ENCODE results near the gene KIFC3.

Gene KIFC3

DNA sequence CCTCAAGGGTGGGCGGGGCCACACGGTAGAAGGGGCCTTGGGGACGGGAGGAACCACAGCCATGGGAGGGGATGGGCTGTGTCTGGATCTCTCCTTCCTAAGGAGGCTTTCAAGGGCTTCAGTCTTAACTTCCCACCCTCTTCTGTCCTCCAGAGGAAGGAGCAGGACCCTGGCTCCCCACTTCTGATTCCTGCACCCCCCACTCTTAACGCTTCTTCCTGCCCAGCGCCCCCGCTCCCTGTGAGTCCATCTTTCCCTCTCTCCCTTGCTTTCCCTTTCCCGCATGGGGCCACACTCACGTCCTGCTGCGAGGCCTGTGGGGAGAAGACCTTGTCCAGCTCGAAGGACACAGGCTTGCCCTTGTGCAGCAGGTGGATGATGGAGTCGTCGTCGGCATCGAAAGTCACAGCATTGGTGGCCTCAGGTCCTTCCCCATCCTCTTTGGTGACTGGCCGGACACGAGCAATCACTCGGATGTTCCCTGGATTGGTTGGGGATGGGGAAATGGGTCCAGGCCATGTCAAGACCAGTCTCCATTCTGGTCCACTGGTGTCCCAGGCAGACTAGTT is 37.0 kb downstream of the KIFC3 start:
- no peak for DNase-seq (ENCODE audit: low spot score)

DNA sequence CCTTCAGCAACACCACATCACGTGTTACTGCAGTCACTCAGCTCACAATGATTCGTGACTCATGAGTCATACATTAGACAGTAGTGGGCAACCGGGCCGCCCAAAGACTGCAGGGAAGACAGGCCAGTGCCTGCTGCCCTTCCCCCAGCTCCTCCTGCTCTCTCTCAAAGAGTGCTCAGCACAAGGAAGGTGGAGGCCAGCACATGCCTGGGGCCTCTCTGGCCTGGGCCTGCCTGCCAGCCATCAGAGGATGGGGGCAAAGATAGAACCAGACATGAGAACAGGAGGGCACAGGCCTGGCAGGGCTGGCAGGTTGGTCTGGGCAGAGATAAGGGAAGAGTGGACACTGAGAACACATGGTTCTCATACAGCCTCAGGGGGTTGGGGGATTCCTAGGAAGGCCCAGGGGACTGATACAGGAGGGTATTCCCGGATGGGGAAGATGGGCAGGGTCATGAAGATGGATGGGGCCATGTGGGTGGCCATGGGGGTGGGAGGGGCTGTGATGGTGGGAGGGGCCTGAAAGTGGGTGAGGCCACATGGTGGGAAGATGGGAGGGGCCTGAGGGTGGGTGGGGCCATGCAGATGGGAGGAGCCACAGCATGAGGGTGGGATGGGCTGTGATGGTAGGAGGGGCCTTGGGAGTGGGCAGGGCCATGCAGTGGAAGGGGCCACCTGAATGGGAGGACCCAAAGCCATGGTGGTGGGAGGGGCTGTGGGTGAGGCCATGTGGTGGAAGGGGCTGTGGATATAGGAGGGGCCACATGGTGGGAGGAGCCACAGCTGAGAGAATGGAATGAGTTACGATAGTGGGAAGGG is 37.7 kb downstream of the KIFC3 start:
- DNase-seq (ENCODE audit: low spot score): peak; percentile 53

DNA sequence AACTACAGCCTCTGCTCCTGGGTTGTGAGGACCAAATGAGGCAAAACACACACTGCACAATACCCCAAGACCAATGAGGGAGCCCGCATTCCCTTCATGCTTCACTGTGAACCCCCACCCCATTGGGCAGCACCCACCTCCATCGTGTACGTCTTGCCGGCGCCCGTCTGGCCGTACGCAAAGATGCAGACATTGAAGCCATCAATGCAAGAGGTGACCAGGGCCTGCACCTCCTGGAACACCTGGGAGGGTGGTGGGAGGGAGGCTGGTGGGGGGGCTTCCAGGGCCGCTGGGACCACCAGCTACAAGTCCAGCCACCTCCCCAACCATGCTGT is 38.3 kb downstream of the KIFC3 start:
- DNase-seq (ENCODE audit: low spot score): no peak

DNA sequence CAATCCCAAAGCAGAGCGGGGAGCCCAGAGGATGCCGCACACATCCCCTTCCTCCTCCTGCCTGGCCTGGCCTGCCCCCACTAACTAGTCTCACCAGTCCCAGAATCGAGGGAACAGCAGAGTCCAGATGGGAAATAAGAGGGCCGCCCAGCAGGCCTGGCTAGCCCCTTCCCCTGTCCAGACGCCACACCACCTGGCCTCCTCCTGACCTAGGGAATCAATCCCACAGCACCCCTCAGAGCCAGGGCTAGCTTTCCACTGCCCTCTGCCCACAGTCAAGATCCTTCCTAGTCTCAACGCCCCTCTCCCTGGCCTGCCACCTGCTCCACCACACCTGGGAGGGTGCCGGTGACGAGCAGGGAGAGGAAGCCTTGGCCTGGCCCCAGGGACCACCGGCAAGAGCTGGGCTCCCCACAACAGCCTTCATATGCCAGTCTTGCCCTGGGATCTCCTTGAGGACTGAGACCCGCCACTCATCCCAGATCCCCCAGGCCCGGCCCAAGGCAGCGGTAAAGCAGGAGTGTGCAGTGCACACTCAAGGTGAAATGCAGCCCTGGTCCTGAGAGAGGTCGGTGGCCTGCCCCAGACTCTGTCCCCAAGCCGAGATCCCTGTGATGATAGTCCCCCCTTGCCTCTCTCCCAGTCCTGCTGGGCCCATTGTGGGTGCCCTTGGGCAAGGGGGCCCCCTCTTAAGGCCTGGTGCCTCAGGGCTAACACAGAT is 38.8 kb downstream of the KIFC3 start:
- DNase-seq (ENCODE audit: low spot score): no peak

DNA sequence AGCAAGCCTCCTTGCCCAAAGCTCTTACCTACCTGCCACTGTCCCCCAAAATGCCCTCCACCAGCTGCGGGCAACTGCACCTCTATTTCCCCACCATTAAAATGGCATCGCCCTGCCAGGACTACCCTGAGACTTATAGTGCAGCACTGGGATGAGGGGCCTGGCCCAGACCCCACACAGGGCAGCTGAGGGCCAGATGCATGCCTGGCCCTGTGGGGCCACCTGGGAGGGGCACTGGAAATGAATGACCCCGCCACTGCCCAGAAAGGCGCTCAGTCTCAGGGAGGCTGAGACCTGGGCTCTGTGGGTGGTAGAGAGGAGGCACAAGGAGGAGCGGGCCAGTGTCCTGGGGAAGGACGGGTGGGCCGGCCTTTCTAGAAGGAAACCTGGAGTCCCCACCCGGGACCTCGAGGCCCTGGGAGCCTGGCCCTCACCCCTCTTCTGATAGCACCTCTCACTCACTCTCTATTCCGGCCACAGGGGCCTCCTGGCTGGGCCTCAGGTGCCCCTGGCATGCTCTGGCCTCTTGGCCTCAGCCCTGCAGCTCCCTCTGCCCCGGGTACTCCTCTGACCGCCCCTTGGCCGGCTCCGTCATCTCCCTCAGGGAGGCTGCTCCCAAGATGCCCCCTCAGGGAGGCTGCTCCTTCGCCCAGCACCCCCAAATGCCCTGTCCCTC is 39.8 kb downstream of the KIFC3 start:
- no peak for DNase-seq (ENCODE audit: low spot score)

DNA sequence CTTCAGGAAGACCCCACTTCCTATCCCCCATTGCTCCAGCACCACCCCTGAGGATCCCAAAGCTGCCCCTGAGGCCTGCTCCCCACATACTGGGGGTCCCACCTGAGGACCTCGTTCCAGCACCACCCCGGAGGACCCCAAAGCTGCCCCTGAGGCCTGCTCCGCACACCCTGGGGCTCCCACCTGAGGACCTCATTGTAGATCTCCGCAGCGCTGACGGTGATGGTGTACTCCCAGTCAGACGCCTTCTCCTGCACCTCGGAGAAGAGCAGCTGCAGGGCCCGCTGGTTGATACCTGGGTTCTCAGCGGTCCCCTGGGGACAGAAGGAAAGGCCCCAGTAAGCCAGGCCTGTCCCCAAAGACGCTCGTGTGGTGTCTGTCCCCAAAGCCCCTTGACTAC is 40.3 kb downstream of the KIFC3 start:
- no peak for DNase-seq (ENCODE audit: low spot score)

DNA sequence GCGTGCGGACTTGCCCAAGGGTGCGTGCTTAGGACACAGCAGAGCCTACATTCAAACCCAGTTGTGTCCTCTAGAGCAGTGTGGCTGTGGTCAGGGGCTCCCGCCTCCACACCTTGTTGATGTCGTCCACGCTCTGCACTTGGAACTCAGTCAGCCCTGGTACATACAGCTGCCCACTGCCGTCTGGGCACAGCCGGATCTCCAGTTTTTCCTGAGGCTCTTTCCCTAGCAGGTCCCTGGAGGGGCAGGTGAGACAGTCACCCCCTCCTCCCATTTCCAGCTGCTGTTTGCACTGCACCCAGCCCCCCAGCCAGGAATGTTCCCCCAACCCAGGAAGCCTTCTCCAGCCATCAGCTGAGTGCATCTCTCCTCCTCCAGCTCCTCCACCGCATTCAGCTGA is 41.0 kb downstream of the KIFC3 start:
- DNase-seq (ENCODE audit: low spot score): no peak

DNA sequence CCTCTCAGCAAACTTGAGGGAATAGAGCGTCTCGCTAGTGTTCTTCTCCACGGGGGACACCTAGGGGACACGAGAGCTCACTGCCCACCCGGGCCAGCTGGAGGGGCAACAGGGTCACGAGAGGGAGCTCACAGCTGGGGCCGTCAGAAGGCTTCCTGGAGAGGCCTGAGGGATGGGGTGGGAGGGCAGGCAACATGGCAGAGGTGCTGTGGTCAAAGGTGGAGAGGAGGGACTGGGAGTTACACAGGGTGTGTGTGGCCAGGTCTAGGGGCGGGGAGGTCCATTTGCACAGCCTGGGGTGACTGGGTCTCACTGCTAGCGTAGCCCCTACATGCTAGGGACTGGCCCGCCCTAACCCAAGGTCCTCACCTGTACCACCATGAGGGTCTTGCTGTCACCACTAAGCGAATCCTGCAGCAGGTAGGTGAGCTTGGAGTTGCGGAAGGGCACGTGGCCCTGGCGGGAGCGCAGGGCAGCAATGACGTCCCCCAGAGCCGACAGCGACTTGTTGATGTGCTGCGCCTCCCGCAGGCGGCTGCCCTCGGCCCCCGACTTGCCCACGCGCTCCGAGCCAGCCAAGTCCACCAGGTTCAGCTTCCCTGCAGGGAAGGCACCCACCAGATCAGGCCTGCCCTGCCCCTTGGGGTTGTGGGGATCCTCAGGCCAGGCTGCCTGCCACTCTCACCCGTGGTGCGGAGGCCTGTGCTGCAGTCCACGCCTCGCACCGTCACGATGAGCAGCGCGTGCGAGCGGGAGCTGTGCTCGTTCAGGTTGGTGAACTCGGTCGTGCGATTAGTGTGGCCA is 41.7 kb downstream of the KIFC3 start:
- no peak for DNase-seq (ENCODE audit: low spot score)

DNA sequence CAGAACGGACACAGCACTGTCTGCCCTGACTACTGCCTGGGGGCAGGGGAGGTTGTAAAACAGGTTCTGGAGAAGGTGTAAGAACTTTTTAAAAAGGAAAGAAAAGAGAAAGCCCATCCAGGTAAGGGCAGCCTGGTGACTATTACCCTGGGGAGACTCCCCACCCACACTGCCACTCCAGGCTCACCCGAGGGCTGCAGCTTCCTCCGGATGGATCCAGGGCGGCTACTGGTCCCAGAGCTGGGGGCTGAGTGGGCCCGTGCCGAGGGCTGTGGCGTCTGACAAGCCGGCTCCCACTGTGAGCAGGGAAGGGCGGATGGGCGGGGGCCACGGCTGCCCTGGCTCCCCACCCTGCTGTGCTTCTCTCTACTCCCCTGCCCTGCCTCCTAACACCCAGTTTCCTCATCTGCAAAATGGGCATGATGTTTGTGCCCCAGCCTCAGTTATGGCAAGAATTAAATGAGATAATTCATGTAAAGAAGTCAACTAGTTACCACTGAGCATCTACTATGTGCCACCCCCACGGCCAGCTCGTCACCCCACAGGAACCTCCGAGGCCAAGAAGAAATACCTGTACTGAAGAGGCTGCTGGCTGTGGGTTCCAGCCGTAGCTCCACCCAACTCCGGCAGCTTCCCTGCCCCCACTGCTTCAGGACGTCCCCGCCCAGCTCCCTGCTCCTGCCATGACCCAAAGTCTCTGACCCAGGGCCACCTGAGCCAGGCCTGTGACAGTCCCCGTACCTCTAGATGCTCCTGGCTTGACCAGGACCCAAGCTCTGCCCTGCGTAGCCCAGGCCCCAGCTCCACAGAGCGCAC is 42.5 kb downstream of the KIFC3 start:
- DNase-seq (ENCODE audit: low spot score): no peak

DNA sequence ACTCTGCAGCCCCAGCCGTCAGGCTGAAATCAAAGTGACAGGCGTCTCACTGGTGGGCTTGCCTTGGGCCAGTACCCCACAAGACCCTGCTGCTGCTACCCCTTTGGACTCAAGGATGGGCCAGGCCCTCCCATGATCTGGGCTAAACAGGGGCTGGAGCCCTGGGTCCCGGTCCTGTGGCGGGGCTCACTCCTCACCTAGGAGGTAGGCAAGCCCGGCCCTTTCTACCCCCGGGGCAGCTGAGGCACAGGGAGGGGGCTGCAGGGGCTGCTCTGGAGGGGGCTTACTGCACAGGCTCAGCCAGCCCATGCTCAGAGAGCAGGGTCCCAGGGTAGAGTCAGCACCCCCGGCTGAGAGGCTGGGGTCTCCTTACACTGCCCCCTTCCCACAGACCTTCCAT is 43.2 kb downstream of the KIFC3 start:
- DNase-seq (ENCODE audit: low spot score): no peak

DNA sequence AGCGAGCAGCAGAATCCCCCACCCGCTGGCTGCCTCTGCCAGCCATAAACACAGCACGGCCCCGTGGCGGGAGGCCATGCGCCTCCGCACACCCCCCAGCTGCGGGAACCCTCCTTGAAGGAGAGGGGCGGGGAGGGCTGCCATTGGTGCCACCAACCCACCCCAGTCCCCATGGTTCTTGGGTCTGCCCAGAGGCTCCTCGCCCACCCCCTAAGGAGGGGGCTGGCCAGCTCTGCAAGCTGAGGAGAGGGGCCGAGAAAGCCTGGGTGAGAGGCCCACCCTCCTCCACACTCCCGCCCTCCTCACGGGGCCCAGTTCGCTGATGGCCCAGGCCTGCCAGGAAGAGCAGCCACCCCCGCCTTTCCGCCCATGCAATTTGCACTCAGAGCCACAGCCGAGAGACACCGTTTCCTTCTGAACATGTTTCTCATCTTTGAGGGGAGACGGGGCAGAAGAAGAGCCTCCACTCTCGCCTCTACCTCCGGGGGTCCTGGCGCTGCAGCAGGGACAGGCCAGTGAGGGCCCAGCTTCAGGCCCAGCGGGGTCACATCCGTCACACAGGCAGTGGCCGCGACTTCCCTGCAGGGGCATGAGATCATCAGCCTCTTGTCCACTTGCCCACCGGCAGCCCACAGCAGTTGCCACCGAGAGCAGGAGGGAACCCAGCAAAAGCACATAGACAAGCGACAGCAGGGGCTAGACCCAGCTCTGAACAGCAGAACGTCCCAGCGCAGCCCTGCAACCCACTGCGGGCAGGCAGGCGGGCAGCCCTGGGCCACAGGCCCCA is 43.8 kb downstream of the KIFC3 start:
- DNase-seq (ENCODE audit: low spot score): no peak

DNA sequence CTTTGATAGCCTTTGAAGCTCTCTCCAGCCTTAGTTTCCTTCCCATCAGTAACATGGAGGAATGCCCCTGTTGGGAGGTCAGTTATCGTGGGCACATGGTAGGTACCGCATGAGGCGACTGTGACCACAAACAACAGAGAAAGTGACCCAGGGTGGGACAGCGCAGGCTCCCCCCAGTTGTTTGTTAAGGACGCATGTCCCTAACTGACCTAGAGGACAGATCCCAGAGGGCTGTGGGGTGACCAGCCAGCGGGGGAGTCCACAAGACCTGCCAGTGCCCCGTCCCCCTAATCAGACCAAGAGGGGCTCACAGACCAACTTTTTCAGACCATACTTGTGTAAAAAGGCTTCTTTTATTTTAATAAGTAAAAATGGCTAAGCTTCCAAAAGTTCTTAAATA is 44.4 kb downstream of the KIFC3 start:
- no peak for DNase-seq (ENCODE audit: low spot score)

DNA sequence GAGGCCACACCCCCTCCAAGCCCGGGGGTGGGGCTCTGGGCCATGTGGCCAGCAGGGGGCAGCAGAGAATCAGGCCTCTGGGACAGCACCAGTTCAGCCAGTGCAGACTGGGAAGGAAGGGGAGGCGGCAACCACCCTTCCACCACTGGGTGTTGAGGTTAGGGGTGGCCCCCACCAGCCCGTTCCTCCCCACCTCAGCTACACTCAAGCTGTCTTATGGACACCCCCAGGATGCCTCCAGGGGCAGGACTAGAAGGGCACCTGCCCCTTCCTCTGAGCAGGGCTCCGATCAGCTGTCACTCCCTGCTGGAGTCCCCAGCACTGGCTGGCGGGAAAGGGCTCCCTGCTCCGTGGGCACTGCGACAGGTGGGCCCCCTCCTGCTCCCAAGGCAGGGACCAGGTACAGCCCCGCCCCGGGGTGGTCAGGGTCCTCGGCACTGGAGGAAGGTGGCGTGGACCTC is 44.9 kb downstream of the KIFC3 start:
- DNase-seq (ENCODE audit: low spot score): peak; percentile 91

DNA sequence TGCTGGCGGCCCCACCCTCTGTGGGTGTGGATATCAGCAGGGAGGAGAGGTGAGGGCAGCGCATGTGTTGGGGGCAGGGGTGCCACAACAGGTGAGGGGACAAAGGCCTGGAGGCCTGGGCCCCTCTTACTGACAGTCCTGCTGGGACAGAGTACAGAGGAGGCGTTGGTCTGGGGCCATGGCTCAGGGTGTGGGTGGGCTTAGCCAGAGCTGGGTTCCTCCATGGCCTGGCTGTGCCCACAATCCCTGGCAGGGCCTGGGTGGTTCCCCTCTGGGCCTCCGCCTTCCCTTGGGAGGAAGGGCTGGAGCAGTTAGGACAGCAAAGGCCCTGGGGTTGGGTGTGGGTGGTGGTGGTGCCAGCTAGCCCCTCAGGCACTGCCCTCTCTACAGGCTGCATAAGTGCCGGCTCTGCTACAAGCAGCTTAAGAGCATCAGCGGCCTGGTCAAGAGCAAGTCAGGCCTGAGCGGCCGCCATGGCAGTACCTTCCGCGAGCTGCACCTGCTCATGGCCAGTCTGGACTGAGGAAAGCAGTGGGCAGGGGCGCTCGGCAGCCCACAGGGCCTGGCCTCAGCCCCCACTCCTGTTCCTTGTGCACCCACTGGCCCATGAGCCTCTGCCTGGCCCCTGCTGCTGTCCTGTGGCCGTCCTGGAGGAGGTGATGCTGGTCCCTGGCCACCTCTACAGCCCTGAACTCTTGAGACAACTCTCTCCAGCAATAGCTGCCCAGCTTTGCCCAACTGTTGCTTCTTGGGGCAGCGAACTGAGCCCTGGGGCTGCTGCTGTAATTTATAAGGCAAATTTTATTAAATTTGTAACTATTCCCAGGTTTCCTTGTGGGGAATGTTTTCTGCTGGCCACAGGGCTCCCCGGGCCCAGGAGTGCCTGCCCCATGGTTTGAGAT is 45.6 kb downstream of the KIFC3 start:
- no peak for DNase-seq (ENCODE audit: low spot score)

DNA sequence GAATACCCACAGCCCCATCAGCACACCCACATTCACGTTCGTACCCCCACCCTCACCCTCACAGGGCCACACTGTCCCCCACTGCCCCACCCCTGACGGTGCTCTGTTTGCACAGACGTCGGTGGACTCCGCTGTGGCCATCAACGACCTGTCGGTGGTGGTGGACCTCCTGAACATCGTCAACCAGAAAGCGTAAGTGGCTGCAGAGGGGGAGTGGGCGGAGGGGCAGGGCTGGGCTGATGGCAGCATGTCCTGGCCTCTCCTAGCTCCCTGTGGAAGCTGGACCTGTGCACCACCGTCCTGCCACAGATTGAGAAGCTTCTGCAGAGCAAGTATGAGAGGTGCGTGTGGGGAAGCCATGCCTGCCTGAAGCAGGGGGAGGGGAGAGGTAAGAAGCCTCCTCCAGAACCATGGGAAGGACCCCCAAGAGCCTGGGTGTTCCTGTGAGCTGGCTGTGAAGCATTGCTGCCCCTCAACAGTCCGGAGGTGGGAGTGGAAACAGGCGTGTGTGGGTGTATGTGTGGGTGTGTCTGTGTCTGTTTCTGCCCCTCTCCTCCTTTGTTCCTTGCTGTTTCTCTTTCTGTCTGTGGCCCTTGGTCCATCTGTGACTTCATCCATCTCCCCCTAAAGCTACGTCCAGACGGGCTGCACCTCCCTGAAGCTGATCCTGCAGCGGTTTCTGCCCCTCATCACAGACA is 46.4 kb downstream of the KIFC3 start:
- no peak for DNase-seq (ENCODE audit: low spot score)

DNA sequence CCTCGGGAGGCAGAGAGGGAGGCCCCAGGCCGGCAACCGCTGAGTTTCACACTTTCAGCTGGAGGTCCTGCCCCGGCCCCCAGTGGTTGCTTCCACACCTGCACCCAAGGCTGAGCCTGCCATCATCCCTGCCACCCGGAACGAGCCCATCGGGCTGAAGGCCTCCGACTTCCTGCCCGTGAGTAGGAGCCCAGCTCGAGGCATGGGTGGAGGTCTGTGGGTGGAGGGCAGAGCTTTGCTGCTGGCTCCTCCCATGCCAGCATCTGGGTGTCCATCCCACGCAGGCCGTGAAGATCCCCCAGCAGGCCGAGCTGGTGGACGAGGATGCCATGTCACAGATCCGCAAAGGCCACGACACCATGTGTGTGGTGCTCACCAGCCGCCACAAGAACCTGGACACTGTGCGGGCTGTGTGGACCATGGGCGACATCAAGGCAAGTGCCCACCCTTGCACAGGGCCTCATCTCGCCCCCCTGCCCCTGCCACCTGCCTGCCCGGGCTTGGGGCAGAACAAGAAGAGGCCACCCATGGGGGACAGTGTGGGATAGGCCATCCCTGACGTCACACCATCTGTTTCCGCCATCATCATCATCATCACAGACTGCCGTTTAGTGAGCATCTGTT is 47.1 kb downstream of the KIFC3 start:
- DNase-seq (ENCODE audit: low spot score): no peak

DNA sequence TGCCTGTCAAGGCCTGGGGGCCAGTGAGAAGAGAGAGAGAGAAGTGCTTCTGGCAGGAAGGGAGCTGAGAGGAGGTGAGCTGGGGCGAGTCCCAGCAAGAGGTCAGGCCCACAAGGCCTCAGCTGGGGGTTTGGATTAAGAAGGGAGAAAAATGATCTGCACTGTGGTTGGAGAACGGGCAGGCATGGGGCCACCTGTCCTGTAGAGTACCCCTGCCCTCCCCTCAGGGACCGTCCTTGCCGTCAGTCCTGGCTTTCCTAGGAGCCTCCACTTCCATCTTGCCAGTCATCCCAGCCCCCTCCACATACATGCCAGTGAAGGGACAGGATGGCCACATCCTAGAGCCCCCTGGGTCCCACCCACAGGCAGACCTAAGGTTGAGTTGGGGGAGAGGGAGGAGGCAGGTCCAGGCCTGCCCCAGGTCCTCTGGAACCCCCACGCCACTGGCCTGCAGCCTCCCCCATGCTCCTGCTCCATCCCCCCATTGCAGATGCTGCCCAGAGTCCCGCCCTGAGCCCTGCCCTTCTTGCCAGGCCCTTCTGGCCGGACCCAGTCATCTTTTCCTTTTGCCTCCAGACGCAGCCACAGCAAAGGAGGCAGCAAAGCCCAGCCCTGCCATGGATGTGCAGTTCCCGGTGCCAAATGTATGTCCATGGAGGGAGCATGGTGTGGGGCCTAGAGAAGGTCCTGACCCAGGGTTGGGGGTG is 47.8 kb downstream of the KIFC3 start:
- DNase-seq (ENCODE audit: low spot score): no peak
